ENCODE data around the gene JAK2. TPM values are rescaled to one million over a fixed set of nuclear protein-coding genes. Genes with fewer than 3 reads are reported as not detected.

The JAK2 gene
- total RNA-seq, 3 donors from 2014 or later: 17.0 to 24.4 (median 17.5) TPM

DNA sequence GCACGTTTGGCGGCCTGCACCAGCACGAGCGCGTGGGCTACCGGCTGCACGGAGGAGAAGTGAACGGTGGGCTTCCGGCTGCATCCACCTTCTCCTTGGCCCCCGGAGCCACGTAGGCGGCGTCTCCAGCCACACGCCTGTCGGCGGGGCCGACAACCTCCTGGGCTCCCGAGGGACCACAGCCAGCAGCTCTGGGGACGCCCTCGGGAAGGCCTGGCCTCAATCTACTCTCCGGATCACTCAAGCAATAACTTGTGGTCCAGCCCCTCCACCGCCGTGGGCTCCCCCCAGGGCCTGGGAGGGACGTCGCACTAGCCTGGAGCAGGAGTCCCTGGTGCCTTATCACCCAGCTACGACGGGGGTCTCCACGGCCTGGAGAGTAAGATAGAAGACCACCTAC is 126.6 kb downstream of the JAK2 start:
- Histone ChIP-seq H3K36me3 (ENCODE audit: low read depth) (peaks cover 2% of the 10 kb centered on the region), H3K4me1 (ENCODE audit: low read depth) (no peaks in the 10 kb centered on the region), H3K4me3 (no peak overlapping the region), H3K9me3 (peaks cover 11% of the 10 kb centered on the region)
- intact Hi-C loops (cut with DNase I, micrococcal nuclease): no loop called here
- TF ChIP-seq, protein P1, sequence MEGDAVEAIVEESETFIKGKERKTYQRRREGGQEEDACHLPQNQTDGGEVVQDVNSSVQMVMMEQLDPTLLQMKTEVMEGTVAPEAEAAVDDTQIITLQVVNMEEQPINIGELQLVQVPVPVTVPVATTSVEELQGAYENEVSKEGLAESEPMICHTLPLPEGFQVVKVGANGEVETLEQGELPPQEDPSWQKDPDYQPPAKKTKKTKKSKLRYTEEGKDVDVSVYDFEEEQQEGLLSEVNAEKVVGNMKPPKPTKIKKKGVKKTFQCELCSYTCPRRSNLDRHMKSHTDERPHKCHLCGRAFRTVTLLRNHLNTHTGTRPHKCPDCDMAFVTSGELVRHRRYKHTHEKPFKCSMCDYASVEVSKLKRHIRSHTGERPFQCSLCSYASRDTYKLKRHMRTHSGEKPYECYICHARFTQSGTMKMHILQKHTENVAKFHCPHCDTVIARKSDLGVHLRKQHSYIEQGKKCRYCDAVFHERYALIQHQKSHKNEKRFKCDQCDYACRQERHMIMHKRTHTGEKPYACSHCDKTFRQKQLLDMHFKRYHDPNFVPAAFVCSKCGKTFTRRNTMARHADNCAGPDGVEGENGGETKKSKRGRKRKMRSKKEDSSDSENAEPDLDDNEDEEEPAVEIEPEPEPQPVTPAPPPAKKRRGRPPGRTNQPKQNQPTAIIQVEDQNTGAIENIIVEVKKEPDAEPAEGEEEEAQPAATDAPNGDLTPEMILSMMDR (IDR thresholded peaks at IDR 0.05): no peak
- no peak for ATAC-seq
- DNase-seq: no peak

DNA sequence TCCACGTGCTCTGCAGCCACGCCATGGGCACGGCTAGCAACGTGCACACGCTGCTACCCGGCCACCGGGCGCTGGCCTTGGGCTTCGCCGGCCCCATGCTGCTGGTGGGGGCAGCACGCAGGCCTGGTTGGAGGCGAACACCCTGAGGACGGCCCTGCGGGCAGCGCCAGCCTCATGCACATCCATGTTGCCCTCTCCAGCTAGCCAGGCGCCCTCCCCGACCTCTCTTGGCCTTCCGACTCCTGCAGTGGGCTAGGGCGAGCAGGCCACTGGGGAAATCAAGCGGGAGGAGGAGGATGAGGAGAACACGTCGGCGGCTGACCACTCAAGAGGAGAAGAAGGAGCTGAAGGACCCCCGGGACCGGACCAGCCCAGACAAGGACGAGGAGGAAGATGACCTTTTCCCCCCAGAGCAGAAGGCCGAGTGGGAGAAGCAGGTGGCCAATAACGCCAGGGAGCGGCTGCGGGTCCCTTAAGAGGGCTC is 127.1 kb downstream of the JAK2 start:
- no peak for DNase-seq
- ATAC-seq: no peak

DNA sequence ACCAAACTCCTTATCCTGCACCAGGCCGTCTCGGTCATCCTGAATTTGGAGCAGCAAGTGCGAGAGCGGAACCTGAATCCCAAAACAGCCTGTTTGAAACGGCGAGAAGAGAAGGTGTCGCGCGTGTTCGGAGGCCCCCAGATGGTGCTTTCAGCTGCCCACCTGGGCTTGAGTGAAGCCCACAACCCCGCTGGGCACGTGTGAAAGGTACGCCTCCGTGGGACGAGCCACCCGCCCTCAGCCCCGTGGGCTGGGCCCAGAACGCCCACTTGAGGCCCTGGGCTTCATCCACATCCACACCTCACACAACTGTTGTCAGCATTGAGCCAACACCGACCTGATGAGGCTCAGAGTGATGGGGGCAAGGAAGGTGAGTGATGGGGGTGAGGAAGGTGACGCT is 127.6 kb downstream of the JAK2 start:
- TF ChIP-seq, protein P1 (IDR thresholded peaks at IDR 0.05): no peak
- ATAC-seq (no peak), DNase-seq (peak in 1 of 3 donors; percentile 14)
- Histone ChIP-seq H3K4me1 (ENCODE audit: low read depth) (no peaks in the 10 kb centered on the region), H3K36me3 (ENCODE audit: low read depth) (peaks cover 2% of the 10 kb centered on the region), H3K9me3 (peaks cover 11% of the 10 kb centered on the region), H3K4me3 (no peak overlapping the region)
- intact Hi-C loops (cut with DNase I, micrococcal nuclease): no loop called here

More for the DNA sequence above, 127.1 kb downstream of the JAK2 start:
- intact Hi-C loops (cut with DNase I, micrococcal nuclease): no loop called here
- Histone ChIP-seq H3K4me1 (ENCODE audit: low read depth) (no peaks in the 10 kb centered on the region), H3K4me3 (no peak overlapping the region), H3K9me3 (peaks cover 11% of the 10 kb centered on the region), H3K36me3 (ENCODE audit: low read depth) (peaks cover 2% of the 10 kb centered on the region)
- TF ChIP-seq, protein P1 (IDR thresholded peaks at IDR 0.05): no peak

DNA sequence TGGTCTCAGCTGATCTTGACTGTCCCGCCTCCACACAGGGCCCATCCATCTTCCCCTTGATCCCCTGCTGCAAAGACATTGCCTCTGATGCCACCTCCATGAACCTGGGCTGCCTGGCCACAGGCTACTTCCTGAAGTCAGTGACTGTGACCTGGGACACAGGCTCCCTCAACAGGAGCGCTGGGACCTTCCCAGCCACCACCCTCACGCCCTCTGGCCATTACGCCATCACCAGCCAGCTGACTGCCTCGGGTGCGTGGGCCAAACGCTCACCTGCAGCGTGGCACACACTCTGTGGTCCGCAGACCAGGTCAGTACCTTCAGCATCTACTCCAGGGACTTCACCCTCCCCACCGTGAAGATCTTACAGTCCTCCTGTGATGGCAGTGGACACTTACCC is 128.5 kb downstream of the JAK2 start:
- H3K36me3 ChIP-seq (ENCODE audit: low read depth): peaks cover 2% of the 10 kb centered on the region
- ATAC-seq: no peak
- intact Hi-C loops (cut with DNase I, micrococcal nuclease): no loop called here
- H3K9me3 ChIP-seq: peaks cover 11% of the 10 kb centered on the region
- TF ChIP-seq, protein P1 (IDR thresholded peaks at IDR 0.05): no peak
- no peak for DNase-seq
- no peaks in the 10 kb centered on the region for H3K4me1 ChIP-seq (ENCODE audit: low read depth)
- no peak overlapping the region for H3K4me3 ChIP-seq

DNA sequence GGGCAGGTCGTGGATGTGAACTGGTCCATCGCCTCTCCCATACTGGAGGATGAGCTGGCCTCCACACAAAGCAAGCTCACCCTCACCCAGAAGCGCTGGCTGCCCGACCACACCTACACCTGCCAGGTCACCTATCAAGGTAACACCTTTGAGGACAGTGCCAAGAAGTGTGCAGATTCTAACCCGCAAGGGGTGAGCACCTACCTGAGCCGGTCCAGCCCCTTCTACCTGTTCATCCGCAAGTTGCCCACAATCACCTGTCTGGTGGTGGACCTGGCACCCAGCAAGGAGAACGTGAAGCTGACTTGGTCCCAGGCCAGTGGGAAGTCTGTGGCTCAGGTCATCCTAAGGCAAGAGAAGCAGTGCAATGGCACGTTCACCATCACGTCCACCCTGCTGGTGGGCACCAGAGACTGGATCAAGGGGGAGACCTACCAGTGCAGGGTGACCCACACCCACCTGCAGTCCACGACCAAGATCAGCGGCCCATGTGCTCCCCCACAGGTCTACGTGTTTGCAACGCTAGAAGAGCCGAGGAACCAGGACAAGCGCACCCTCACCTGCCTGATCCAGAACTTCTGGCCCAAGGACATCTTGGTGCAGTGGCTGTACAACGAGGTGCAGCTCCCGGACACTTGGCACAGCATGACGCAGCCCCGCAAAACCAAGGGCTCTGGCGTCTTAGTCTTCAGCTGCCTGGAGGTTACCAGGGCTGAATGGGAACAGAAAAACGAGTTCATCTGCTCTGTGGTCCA is 129.1 kb downstream of the JAK2 start:
- ATAC-seq (no peak), DNase-seq (peak in 2 of 3 donors; percentile 9 to 25)
- Histone ChIP-seq H3K4me3 (no peak overlapping the region), H3K36me3 (ENCODE audit: low read depth) (peaks cover 2% of the 10 kb centered on the region), H3K9me3 (peaks cover 11% of the 10 kb centered on the region), H3K4me1 (ENCODE audit: low read depth) (no peaks in the 10 kb centered on the region)
- intact Hi-C loops (cut with DNase I, micrococcal nuclease): no loop called here
- TF ChIP-seq, protein P1 (IDR thresholded peaks at IDR 0.05): no peak
